Measurements from ENCODE around the gene PLEK.
"Not testable (repeated sequence)": the region's sequence is repeated elsewhere in the genome, so short reads cannot be mapped to it uniquely, and the experiment has no call there.

Gene PLEK

DNA sequence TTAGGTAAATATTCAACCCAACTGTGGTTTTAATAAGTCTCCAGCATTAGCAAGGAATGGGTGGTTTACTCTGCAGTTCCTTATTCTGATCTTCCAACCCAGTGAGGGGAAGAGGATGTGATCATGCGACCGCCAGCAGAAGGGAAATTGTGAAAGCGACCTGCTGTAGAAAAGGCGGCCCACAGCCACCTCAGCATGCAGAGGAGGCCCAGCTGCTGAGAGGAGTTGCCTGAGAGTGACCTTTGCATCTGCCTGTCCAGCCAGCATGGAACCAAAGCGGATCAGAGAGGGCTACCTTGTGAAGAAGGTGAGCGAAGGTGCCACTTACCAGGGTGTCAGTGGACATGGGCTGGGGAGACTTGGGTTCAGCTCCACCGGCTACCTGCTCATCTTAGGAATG lies at the start of gene PLEK:
Gene PLEK, plus strand, starts transcription at position 196 of the 400 bp plus-strand sequence. Its CDS starts 70 bp downstream, at position 266.
- no peak for DNase-seq

GRCh38 chr2:68316111-68316510 lies 49.0 kb upstream of the PLEK start:
- DNase-seq, result no peak

DNA sequence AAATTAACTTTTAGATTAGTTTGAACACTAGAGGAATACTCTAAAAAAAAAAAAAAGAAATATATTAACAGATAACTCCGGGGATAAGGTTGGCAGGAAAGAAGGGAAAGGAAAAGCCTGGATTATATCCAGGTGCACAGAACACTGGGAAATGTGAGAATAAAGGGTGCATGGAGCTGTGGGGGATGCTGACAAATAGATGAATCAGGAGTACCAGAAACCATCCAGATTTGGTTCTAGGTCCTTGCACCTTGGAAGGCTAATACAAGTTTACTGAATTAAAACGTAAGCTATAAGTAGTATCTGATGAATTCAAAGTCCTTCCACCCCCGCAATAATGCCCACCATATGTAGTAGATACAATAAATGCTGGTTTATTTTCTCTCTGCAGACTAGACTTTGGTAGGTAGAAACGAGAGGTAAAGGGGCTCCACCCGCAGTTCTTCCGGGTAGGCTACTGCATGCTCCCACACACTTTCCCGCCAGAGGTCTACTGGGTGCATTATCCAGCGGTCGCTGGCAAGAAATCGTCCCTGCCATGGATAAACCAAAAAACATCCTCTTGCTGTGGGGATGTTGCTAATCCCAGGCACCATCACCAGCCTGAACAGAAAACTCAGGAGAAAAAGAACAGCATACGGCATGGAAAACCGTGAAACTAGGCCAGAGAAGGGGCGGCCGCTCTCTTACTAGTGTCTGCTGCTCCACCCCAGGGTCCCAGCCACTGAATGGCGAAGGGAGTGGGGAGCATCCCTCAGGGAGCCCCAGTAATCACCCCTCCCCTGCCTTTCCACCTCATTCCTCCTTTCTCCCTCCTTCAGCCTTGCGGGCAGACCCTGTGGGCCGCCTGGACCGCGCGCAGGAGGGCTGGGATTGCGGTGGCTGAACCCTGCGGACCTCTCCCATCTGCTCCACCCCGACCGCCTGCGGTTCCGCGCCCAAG lies 46.8 kb upstream of the PLEK start:
- DNase-seq, result no peak

GRCh38 chr2:68318914-68319397 lies 46.1 kb upstream of the PLEK start:
- DNase-seq, result no peak

DNA sequence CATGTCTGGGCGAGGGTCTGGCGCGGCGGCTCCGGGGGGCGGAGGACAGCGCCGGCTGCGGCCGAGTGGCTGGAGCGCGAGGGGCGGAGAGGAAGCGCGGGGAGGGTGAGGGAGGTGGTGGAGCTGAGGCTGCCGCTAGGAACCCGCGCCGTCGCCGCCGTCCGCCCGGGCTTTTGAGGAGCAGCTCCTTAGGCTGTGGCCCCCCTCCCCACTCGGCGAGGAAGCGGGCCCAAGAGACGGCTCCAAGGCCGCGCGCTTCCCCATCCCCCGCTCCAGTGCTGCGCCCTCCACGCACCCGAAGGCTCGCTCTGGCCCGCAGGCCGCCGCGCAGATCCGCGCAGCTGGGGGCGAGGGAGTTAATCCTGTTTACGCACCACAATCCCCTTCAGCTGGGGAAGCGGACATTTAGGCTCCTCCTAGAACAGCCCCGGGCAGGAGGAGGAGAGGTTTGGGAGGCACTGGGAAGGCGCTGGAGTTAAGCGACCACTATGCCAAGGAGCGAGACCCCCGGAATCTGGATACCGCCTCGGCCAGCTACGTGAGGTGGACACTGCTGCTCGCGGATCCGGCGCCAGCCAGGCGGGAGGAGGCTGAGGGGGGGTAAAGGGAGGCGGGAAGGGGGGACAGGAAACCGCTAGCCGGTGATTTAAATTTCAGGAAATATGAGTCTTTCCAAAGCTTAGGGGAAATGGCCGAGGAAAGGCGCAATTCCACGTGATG lies 45.5 kb upstream of the PLEK start, which contains the start of gene CNRIP1:
Gene CNRIP1, minus strand, starts transcription at position 552 of the 720 bp plus-strand sequence. Its CDS starts 549 bp downstream, at position 3.
- no peak for DNase-seq

DNA sequence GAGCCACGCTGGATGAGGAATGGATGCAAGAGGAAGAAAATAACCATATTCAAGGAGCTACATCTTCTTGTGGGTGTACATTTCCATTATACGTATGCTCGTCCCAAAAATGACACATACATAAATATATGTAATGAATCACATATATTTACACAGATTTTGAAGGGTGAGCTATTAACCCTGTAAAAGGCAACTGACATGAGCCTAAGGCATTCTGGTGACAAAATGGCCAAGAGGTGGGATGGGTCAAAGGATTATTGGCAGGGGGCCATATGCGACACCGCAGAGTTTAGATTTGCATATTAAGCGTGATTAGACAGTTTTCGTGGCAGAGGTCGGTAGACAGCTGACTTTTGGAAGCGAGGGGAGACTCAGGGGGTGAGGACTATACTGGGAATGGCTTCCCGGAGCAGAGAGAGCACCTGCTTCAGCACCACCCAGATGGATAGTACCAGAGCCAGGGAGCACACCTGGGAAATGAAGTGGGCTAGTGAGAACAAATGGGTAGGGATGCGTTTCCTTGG lies 44.9 kb upstream of the PLEK start:
- DNase-seq, result no peak

DNA sequence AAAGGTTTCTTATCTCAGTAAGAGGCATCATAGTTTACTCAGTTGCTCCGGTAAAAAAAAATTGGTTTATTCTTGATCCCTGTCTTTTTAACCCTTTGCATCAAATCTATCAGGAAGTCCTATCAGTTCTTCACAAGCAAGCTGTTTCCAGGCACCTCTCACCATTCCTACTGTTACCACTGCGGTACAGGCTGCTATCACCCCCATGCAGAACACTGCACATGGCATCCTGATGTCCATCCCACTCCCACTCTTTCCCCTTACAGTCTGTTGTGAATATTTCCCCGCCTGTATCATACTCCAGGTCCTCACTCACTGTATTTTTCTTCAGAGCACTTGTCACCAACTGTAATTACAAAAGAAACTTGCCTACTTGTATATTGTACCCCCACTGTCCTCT lies 40.0 kb upstream of the PLEK start:
- DNase-seq, result no peak

DNA sequence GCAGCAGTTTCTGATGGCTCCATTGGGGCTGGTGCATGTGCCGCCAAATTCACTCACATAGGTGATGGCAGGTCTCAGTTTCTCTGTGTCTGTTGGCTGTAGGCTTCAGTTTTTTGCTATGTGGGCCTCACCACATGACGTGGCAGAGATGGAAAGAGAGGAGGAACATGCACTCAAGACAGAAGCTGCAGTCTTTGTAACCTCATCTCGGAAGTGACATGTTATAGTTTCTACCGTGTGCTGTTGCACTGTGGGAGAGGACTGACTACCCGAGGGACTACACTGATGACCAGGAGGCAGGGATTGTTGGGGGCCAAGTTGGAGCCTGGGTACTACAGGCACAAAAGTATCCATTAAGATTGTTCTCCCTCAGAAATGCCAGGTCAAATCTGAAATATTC lies 36.2 kb upstream of the PLEK start:
- no peak for DNase-seq

DNA sequence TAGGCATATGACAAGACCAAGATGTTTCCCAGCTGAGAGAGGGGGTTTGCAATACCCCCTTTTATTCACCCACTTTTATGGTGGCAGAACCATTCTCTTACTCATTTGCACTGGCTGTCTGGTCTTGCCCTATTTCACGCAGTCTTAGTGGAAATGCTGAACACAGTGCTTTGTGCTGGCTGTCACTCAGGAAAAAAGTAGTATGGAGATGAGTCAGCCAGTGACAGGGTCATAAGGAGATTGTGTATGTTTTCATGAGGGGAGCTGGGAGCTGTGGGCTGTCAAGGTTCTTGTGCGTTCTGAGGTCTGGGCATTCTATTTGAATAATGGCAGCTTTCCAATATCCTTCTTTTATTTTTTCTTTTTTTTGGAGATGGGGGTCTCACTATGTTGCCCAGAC lies 34.4 kb upstream of the PLEK start:
- no peak for DNase-seq

DNA sequence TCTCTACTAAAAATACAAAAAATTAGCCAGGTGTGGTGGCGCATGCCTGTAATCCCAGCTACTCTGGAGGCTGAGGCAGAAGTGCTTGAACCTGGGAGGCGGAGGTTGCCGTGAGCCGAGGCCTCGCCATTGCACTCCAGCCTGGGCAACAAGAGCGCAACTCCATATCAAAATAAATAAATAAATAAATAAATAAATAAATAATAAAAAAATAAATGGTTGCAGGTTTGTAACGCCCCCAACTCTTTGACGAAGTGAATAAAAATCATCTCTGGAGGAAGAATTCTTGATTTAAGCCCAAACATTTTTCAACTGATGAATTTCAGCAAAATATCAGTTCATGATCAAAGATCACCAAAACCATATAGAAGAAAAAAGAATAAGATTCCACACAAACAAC lies 32.1 kb upstream of the PLEK start:
- DNase-seq, result no peak

DNA sequence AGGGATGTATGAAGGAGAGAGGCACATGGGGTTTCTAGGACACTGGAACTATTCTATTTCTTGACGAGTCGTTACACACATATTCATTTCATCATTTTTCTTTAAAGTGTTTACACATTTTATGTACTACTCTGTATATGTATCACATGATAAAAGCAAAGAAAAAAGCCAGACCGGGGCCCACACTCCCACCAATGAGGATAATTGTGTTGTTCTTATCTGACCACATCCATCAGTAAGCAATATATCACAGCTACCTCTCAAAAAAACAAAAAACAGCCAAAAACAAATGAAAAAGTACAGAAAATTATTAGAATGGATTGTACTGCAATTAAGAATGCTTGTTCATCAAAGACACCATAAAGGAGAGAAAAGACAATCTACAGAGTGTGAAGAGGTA lies 31.2 kb upstream of the PLEK start:
- DNase-seq, result no peak

DNA sequence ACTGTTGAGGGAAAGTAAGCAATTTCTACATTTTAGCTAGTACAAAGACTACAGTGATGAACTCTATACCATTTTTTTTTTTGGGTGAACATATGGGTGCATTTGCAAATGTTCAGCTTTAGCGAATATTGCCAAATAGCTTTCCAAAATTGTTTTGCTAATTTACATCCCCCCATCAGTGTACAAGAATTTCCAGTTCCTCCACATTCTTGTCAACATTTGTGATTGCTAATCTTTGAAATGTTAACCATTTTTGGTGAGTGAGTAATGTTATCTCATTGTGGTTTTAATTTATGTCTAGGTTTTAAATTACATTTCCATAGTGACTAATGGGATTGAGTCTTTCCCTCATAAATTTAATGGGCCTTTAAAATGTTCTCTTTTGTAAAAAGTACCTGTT lies 28.9 kb upstream of the PLEK start:
- DNase-seq, result no peak

DNA sequence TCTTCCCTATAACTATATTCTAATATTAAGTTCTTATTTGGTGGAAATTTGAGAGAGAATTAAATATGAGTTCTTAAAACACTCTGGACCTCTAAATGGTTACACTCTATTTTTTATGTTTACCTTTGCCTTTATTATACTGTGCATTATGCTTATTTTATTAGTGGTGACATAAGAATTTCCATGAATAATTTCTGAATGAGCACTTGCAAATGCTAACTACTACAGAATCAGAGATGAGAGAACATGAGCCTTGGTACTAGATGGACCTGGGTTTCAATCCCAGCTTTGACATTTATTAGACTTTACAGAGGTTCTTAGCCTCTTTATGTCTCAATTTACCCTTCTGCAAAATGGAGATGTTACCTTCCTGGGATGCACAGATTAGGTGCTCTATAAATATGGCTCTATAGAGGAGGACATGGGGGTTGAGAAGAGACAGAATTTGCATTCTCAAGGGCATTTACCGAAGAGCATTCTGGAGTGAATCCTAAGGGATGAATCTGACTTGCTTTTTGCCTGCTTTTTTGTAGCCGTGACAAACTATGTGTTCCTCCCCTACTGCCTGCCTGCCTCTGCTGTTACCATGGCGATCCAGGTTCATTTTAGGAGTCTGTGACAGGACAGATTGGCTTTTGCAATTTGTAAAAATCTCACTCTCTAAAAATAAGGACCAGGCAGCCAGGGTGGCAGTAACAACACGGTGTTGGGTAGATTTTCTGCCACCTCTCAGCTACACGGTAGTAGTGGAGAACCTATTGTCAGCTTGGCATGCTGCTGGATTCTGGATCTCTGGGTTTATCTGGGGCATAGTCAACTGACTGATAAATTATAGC lies 24.6 kb upstream of the PLEK start:
- no peak for DNase-seq

GRCh38 chr2:68341062-68341329 lies 24.1 kb upstream of the PLEK start:
- DNase-seq, result no peak

DNA sequence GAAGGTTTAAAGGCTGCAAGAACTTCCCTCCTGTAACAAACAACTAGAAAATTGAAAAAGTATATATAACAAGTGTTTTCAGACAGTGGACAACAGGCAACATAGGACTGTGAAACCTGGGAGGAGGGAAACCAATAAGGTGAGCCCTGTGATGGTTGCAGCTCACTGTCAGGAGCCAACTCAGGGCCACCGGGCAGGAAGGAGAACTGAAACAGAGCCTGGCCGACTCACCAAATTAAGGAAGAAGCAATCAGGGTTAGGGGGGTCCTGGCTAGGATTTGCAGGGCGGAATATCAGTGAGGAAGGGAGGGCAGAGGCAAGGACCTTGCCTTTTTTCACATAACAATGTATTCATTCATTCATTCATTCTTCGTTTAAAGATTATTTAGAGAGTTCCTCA lies 23.5 kb upstream of the PLEK start:
- DNase-seq, result no peak

GRCh38 chr2:68342470-68342869 lies 22.6 kb upstream of the PLEK start:
- no peak for DNase-seq

DNA sequence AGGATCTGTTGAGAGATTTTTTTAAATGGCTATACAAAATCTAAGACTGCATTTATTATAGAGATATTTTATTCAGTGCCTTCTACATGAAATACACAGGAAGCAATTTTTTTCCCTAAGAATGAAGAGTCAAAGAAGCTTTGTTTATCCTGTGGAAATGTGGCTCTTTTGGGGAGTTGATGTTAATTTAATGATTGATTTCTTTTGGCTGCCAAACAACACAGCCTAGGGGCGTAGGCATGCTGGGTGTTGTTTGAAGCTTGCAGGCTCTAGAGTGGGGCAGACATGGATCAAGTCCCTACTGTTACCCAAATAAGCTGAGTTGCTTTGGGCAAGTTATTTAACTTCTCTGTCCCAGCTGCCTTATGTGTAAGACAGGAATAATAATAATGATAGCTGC lies 21.1 kb upstream of the PLEK start:
- no peak for DNase-seq

GRCh38 chr2:68345129-68345875 lies 19.8 kb upstream of the PLEK start:
- no peak for DNase-seq

GRCh38 chr2:68349091-68349490 lies 16.0 kb upstream of the PLEK start:
- not testable (repeated sequence) for DNase-seq

DNA sequence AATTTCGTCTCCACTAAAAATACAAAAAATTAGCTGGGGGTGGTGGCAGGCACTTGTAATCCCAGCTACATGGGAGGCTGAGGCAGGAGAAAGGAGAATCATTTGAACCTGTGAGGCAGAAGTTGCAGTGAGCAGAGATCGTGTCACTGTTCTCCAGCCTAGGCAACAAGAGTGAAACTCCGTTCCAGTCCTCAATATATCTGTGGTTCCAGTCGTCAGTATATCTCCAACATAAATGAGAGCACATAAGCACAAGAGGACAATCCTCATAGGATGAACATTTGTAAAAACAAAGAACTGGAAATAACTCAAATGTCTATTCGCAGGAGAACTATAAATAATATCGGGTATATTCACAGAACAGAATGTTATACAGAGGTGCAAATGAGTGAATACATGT lies 13.1 kb upstream of the PLEK start:
- no peak for DNase-seq

- DNase-seq, result no peak
These were observed 12.3 kb upstream of the PLEK start for GRCh38 chr2:68352651-68353391.

Data from activated CD4-positive, alpha-beta T cell treated with anti-CD3 and anti-CD28 coated beads, Interleukin-2, amount 50 U/mL, for 1 hour (primary cell).